Inferior parietal cortex (tissue), 1 donor: ENCODE measurements around the gene NUDT1.

Experiments used
- DNase-seq: peaks from one replicate; pipeline ENCODE4 v3.0.0-alpha.2; 2016; ENCODE audit errors: extremely low spot score

The NUDT1 gene

DNA sequence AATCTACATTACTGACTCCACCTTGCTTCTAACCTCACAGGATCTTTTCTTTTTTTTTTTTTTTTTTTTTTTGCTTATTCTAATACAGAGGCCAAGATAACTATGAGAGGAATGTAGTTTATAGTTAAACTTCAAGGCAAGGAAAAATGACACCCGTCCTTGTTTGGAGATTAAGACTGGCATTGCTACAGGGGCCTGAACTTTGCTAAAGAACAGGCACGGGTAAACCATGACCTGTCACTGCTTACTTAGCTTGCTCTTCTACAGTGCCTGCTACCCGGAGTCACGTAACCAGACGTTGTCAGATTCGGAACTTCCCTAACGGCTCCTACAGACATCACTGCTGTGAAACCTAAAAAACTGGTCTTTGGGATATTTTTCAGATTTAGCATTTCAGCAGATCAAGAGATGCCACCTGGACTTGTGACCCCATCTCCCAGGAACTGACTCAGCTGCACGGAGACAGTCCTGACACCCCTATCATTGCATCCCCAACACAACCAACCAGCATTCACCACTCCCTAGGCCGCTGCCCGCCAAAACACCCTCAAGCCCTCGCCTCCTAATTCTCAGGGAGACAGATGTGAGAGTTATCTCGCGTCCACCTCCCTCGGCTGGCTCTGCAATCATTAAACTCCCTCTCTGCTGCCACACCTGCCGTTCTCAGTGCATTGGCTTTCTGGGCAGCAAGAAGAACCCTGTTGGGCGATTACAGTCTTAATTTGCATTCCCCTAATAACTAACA, 36.8 kb upstream of the NUDT1 start:
- DNase-seq, result no peak

DNA sequence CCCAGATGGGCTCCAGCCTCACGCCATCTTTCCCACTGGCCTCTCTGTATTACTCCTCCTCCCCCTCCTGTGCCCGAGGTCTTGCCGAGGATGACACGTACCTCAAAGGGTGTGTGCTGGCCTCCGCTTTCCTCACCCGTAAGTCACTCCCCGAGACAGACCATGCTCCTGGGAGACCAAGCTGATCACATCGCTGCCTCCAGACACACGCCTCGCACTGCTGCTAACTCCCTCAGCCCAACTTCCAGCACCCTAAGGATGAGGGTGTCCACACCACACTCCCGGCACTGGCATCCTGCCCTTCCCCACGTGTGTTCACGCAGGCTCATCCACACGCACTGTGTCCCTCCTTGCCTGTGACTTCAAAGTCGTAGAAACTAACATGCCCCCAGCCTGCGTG, 33.3 kb upstream of the NUDT1 start:
- no peak for DNase-seq

DNA sequence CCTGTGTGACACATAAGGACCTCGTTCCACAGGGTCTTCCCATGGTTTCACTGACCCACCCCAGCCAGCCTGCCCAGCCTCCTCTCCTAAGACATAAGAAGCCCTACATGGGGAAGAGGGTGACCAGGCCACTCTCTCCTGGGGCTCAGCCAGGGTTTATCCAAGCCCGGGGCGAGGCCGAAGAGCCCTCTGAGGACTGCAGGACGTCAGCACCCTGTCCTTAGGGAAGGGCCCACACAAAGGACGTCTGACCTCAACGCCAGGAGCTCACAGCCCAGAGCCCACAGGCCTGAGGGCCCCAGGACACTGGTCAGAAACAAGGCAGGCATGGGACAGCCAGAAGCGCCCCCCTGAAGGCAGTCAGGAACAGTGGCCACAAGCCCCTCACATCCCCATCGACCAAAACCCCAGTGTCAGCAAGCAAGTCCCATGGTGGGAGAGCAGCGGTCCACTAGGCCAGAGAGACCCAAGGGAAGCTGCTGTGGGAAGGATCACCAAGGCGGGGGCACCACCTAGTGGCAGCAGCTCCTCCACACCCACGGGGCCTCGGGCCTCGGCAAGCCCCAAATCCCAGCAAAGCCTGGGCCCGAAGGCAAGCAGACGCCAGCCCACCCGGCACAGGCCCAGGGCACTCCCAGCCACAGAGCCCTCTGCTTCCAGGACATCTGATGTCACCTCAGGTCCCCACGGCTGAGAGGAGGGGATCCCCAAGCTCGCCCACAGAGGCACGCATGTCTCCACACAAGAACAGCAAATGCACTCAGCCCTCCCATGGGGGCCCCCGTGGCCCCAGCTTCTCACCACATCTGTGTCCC, 32.7 kb upstream of the NUDT1 start:
- peak; percentile 67 for DNase-seq

DNA sequence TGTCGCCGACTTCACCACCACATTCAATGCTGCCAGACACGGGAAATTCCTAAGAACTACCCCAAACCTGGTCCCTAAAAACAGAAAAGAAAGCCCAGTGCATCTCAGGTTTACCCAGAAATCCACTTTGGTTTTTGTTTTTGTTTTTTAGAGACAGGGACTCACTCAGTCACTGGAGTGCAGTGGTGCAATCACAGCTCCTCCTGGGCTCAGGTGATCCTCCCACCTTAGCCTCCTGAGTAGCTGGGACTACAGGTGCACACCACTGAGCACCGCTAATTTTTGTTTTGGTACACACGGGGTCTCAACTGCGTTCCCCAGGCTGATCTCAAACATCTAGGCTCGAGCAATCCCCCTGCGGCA, 32.1 kb upstream of the NUDT1 start:
- DNase-seq, result no peak

DNA sequence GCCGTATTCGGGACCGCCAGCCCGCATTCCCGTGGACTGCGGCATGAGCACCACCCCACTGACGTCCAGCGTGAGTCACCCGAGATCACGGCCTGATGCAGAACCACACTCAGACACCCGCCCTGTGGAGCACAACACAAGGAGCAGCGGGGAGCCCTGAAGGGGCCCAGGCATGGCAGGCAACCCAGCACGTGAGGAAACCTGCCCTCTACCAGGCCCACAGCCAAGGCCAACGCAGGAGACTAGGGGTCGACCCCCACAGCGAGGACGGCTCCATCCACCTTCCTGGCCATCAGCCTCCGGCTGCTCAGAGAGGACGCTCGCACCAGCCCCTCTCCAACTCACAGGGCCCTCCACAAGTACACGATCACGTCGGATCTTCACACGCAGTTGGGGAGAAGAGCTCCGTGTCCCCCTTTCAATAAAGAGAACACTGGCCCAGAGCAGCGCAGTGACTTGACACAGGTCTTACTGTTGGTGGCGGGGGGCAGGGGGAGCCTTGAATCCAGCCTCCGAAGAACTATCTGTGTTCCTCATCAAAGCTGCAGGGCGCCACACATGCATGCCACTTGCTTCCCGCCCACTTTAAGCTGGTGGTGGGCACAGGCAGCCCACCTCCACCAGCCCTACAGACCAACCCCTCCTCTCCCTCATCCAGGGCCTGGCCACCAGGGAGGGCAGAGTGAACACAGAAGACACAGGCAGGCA, 31.3 kb upstream of the NUDT1 start:
- no peak for DNase-seq

DNA sequence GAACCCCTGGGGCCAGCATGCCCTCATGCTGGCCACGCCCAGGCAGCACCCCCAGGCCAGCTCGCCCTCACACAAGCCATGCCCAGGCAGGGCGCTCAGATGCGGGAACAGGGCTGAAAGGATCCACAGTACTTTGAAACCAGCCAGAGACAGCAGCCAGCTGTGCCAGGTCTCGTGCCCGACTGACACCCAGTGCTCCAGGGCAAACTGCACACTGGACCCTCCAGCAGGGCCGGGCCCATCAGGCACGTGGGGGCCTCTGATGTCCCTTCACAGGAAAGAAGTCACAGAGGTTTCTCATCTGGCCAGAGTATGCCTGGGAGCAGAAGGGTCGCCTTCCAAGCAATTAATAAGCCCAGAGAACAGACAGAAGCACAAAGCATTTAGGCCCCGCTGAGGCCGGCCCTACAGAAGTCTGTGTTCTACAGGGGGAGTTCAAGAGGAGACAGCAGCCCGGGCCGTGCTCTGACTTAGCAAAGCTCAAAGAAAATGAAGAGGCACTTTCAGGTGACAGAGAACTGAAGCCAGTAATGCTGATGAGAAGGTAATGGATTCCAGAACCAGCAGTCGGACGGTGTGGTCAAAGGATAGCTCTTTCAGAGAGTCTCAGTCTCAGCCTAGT, 30.7 kb upstream of the NUDT1 start:
- no peak for DNase-seq

DNA sequence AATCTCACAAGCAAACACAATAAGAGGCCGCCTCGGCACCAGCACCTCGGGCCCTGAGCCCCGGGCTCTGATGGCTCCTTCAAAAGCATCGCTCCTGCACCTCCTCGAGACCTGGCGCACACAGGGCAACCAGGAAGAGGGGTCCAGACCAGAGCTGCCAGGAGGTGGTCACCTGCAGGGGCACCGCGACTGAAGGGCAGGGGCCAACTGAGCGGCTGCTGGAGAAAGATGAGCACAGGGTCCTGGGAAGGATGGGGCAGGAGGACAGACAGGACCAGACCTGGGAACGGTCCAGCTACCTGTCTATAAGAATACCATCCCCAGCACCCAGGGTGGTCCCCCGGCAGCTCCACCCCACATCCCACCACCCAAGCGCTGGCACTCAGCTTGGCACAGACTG, 30.1 kb upstream of the NUDT1 start:
- no peak for DNase-seq

DNA sequence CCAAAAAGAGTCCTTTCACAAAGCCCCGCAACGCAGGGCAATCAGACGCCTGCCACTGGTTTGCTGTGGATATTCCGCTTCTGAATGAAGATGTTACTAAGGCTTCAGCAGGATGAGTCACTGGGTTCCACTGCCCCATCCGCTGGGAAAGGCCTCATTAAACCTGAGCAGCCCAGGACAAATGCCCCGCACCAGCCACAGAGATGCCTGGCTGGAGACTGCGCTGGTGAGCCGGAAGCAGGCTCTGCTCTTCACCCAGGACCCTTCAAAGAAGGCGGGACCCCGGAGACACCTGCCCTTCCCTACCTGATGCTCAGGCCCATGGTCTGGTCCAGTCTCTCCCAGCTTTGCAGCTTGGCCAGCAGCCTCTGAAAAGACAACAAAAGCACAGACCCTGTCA, 29.1 kb upstream of the NUDT1 start:
- DNase-seq, result no peak

DNA sequence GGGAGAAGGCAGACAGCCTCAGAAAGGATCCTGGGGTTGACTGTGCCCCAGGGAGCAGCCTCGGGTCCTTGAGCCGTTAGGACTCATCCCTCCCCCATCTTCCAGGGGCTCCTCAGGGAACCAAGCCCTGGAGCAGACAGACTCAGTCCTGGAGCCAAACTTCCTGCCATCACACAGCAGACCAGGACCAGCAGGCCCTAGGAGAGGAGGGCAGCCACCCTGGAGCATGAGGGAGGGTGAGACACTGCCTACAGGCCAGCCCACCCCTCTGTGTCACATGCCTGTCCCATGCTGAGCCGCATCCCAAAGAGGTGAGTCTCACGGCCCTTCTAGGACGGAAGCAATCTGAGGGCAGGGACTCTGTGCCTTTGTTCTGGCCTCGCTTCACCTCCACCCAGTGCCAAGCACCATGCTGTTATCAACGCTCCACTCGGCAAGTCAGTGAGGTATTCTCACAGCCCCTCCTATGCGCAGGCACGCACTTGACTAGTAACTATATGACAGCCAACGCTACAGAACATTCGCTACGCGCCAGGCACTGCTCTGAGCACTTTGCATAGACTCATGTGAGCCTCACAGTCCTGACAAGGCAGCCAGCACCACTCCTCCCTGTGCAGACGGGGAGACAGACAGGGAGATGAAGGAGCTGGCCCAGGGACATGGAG, 28.3 kb upstream of the NUDT1 start:
- no peak for DNase-seq

DNA sequence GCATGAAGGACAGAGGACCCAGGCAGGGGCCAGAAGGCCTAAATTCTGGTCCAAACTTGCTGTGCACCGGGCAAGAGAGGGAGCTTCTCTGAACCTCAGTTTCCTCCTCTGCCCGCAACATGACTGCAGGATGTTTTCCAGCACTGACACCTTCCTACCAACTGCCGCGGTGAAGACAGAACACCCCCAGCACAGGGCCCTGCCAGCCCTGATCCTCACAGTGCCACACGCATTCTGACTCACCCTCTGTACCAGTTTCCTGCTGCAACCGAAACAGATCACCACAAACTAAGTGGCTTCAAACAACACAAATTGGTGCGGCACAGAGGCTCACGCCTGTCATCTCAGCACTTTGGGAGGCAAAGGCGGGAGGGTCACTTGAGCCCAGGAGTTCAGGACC, 27.4 kb upstream of the NUDT1 start:
- DNase-seq, result no peak

DNA sequence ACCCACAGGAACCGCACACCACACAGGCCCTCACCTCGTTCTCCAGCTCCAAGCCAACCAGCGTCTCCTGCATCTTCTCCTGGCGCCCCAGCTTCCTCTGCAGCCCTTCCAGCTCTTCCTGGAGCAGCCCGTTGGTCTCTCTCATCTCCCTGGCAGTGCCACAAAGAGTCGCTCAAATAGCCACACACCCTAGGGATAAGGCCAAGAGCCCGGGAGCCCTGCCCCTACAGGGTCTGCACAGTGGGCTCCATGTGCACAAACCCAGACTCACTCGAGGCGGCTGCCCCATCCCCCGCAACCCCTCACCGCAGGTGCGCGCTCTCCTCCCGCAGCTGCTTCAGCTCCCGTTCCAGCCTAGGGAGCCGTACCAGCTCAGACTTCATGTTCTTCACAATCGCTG, 26.2 kb upstream of the NUDT1 start:
- no peak for DNase-seq

DNA sequence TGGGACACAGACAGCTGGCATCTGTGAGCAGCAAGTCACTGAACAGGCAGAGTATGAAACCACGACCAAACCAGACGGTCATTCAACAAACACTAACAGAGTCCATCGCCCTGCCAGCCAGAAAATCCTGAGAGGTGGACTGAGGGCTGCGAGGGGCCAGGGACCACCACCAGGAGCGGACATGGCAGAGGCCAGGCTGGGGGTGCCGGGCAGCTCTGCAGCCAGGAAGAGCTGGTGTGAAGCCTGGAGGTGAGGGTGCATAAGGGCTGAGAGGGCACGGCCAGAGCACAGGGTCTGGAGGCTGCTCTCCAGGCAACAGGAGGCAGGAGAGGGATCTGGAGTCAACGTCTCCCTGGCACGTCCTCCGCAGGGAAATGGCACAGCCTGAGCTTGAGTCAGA, 24.8 kb upstream of the NUDT1 start:
- DNase-seq, result no peak

DNA sequence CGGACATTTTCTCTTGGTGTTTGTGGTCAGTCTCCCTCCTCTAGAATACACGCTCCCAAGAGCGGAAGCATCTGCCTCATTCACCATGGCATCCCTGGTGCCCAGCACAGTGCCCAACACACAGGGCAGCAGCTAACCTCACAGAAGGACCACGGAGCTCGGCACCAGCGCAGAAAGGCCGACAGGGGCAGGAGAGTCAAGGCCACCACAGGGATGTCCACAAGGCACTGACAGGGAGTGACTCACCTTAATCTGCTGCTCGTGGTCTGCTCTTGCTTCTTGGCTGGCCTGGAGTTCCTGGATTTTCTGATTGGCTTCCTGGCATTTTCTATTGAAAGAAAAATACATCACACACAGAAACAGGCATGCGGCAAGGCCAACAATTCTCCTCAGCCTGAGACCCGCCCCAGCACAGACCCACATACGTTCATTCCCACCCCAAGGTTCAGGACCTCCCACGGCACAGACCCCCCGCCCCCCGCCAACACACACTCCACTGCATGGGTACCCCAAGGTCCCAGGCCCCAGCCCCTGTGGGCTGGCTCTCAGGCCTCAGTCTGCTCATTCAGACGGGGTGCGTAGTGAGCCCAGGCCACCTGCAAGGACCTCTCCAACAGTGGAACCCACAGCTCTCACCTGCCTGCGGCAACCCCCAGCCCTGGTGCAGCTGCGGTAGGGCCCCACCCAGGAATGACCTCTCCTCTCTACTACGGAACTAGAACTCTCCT, 24.1 kb upstream of the NUDT1 start:
- no peak for DNase-seq

DNA sequence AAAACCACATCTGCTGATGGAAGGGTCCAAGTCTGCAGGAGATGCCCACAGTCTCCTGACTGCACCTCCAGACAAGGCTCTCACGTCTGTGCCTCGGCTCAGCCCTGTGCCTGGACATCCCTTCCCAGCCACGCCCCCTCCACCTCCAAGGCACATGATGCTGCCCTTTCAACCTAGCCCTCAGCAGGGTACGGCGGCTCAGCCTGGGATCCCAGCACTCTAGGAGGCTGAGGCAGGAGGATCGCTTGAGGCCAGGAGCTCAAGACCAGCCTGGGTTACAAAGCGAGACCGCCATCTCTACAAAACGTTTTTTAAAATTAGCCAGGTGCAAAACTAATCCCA, 23.6 kb upstream of the NUDT1 start:
- no peak for DNase-seq

DNA sequence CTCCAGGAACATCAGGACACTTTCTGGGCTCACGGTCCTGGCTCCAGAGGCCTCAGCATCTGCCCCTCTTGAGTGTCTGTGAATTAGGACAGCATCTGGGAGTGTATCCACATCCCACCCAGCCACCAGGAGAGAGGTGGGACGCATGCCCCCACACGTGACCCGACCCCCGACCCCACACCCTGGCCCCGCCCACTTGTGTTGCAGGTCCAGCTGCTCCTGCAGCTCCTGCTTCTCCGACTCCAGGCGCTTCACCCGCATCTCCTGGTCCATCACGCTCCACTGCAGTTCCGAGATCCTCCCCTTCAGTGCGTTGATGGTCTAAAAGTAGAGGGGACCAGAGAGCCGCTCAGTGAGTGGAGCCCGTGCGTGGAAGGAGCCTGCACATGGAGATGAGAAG, 22.9 kb upstream of the NUDT1 start:
- DNase-seq, result no peak

DNA sequence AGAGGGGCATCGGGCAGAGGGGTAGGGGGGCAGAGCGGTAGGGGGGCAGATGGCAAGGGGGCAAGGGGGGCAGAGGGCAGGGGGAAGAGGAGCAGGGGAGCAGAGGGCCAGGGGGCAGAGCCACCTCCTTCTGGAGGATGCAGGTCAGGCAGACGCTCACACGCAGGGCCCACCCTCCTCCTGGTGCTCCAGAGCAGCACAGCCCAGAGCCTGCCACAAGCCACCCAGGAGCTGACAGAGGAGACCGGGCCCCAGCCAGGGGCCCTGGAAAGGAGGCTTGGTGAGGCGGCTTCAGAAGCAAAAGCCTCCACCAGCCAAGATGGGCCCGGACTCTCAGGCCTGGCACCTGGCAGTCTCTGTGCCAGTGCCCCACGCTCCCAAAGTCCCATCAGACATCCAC, 22.4 kb upstream of the NUDT1 start:
- no peak for DNase-seq

DNA sequence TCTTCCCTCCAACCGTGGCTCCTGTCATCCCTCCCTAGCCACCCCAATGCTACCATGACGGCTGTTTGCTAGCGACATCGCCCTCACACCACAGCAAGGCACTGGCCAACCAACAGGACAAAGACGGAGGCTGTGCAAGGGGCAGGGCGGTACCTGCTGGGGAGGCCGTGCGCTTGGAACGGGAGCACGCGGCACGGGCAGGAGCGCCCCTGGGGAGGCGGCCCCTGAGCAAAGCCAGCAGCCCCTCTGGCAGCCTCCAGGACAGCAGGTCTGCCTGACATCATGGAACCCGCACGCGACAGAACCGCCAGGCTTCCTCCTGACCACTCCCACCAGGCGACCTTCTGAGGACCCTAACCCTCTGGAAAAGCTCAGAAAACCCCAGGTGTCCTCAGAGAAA, 22.0 kb upstream of the NUDT1 start:
- DNase-seq, result no peak

DNA sequence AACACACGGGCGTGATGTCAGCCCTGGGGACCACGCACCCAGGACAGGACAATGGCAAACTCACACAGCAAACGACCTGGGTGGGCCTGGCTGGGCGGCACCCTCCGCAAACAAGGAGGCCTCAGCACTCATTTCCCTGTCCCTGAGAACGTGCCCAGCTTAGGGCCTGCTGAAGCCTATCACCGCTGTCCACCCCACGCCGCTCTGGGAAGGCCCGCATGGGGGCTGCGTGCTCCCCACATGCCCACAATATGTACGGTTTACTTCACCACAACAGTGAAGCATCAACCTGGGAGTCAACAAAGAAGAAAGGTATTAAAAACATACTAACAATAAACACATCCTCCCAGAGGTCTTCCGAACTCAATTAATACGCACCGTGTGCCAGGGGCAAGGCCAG, 21.5 kb upstream of the NUDT1 start:
- no peak for DNase-seq

DNA sequence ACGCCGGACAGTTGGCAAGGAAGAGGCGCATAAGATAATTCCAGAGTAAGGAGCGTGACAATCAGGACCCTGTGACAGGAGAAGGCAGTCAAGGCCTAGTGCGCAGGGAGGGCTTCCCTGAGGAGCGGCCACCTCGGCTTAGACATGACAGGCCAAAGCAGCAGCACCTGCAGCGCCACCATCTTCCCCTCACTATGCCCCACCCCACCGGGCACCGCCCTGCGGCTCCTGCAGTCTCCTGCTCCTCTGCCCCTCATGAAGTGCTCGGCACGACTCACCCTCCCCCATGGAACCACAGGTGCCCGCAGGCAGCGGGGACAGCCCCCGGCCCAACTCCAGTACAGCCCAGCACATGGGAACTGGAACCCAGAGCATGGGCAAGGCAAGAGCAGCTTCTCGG, 21.1 kb upstream of the NUDT1 start:
- no peak for DNase-seq

DNA sequence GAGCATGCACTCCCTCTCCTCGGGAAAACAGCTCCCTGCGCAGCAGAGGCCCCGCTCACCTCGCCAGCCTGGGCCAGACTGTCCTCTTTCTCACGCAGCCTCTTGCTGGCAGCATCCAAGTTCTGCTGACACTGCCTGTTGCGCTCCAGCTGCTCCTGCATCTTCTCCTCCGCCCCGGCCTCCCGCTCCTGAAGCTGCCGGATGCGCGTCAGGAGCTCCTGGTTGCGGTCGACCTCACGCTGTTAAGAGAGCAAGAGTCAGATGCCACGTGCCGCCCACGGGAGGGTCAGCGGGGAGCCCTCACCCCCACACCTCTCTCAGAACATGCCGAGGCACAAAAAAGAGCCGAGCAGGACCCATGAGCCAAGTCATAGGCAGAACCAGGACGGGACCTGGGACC, 19.5 kb upstream of the NUDT1 start:
- no peak for DNase-seq

DNA sequence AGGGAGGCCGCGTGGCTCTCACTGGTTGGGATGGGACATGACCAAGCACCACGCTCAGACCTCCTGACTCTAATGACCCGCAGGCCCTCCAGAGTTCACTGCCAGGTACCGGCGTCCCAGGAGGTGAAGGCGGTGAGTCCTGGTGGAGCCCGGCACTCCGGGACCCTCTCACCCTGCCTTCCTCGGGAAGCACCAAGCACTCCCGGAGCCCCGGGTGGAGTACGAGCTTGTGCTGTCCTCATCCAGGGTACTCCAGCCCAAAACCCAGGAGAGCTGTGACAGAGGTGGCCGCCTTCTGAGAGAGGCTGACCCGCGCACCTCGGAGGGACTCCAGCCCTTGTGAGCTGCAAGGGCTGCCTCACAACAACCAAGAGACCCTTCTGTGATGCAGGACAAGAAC, 18.7 kb upstream of the NUDT1 start:
- DNase-seq, result no peak
